SJCRH30 (cell line): ENCODE results near the gene CCDC127. TPM values are rescaled to one million over a fixed set of nuclear protein-coding genes. Genes with fewer than 3 reads are reported as not detected.

ENCODE experiments used
- DNase-seq, 2 experiments: peaks; one replicate each; pipeline ENCODE4 v3.0.0-alpha.2; 2015 to 2020
- H3K27ac ChIP-seq: fragments of 250-450 bp; sonication (Bioruptor Pico); 2 replicates; pipeline ENCODE4 v1.5.1; 2020; ENCODE audit warnings: mild to moderate bottlenecking, moderate library complexity
- H3K27me3 ChIP-seq: fragments of 250-450 bp; sonication (Bioruptor Pico); 2 replicates; pipeline ENCODE4 v1.5.1; 2020; ENCODE audit warnings: mild to moderate bottlenecking, moderate library complexity
- H3K36me3 ChIP-seq: fragments of 250-450 bp; sonication (Bioruptor Pico); 2 replicates; pipeline ENCODE4 v1.5.1; 2020; ENCODE audit warnings: mild to moderate bottlenecking, moderate library complexity
- H3K4me1 ChIP-seq: fragments of 250-450 bp; sonication (Bioruptor Pico); 2 replicates; pipeline ENCODE4 v1.5.1; 2020; ENCODE audit warnings: mild to moderate bottlenecking, moderate library complexity
- H3K4me3 ChIP-seq: fragments of 250-450 bp; sonication (Bioruptor Pico); 2 replicates; pipeline ENCODE4 v1.5.1; 2020; ENCODE audit warnings: mild to moderate bottlenecking, moderate library complexity
- H3K9me3 ChIP-seq: fragments of 250-450 bp; sonication (Bioruptor Pico); replicated peaks from 2 replicates; pipeline ENCODE4 v1.5.1; 2020; ENCODE audit warnings: mild to moderate bottlenecking, moderate library complexity
- total RNA-seq: library from RNA; depleted of rRNA; stranded (reverse); fragments of >200 nt; shearing (Covaris generic); gene quantifications from 2 replicates; pipeline ENCODE4 v1.2.3, GENCODE V29; 2014

The CCDC127 gene
- total RNA-seq, 1 experiment from 2014 or later, result 2.5 TPM

DNA sequence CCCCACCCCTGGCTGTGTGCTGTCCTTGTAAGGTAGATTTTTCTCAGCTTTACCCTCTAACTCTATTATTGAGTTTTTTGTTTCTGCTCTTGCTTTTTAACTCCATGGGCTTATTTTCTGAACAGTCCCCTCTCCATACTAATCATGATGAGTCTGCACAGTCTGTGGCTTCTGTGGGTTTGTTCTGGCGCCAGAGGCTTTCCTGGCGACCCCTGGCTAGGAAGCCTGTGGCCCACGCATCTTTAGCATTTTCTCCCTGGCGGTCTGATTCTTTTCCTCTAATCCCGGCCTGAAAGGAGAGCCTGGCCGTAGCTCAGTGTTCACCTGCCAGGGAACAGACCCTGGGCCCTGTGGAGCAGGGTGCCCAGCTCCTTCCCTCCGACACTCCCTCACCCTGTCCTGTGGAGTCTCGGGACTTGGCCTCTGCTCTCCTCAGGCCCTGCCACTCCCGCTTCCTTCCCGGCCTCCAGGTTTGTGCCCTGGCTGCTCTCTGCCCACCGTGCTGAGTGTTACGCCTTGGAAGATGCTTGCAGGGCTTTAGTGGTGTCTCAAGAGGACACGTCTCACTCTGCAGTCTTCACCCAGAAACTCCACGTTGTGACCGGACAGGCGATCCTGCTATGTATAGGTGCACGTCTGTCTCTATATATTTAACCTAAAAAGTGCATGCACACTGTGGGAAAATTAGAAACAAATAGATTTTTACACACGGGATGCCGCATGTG is 58.3 kb downstream of the CCDC127 start:
- Histone ChIP-seq H3K27ac (peak overlapping the region; percentile 73), H3K4me3 (peak overlapping the region; percentile 27), H3K9me3 (no peaks in the 10 kb centered on the region), H3K27me3 (no peaks in the 10 kb centered on the region), H3K36me3 (no peaks in the 10 kb centered on the region), H3K4me1 (peaks cover 50% of the 10 kb centered on the region)
- DNase-seq, result peak; percentile 58 to 67

DNA sequence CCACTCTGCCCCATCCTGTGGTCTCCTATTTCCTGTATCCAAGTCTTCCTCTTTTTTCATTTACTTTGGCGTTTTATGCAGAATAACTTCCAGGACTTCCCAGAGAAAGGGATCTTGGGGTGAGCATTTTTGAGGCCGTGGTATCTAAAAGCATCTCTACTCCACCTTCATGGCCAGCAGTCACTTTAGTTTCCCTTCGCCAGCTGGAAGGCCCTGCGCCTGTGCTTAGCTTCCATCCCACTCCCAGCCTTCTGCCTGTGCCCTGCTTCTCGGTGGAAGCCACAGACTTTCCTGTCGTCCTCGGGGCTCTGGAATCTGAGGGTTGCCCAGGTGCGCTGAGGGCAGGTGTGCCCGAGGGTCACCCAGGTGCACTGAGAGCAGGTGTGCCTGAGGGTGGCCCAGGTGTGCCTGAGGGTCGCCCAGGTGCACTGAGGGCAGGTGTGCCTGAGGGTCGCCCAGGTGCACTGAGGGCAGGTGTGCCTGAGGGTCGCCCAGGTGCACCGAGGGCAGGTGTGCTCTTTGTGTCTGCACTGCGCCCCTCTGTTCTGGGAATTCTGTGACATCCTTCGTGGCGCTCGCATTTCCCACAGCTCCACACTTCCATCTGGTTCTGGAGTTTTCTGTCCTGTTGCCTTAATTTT is 59.0 kb downstream of the CCDC127 start:
- no peak for DNase-seq
- no peaks in the 10 kb centered on the region for H3K9me3 ChIP-seq
- H3K27ac ChIP-seq, result peak overlapping the region; percentile 73
- H3K27me3 ChIP-seq, result no peaks in the 10 kb centered on the region
- H3K4me3 ChIP-seq, result no peak overlapping the region
- no peaks in the 10 kb centered on the region for H3K36me3 ChIP-seq
- peaks cover 54% of the 10 kb centered on the region for H3K4me1 ChIP-seq

DNA sequence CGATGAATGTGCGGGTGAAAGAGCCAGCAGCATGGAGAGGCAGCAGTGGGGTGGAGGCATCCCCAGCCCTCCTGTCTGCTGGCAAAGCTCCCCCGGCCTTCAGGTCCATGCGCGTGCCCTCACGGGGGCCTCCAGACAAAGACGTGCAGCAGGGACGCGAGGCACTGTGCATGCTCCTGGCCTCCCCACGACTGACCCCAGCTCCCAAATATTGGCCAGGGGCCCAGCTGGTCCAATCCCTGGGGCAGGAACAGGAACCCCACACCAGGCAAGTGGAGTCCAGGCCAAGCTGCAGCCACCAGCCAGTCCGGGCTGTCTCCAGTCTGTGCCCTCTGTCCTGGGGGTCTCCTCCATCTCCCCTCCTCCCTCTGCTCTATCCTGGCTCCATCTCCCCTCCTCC is 60.2 kb downstream of the CCDC127 start:
- Histone ChIP-seq H3K36me3 (no peaks in the 10 kb centered on the region), H3K27ac (no peak overlapping the region), H3K27me3 (no peaks in the 10 kb centered on the region), H3K4me3 (no peak overlapping the region), H3K4me1 (peaks cover 54% of the 10 kb centered on the region), H3K9me3 (no peaks in the 10 kb centered on the region)
- no peak for DNase-seq

DNA sequence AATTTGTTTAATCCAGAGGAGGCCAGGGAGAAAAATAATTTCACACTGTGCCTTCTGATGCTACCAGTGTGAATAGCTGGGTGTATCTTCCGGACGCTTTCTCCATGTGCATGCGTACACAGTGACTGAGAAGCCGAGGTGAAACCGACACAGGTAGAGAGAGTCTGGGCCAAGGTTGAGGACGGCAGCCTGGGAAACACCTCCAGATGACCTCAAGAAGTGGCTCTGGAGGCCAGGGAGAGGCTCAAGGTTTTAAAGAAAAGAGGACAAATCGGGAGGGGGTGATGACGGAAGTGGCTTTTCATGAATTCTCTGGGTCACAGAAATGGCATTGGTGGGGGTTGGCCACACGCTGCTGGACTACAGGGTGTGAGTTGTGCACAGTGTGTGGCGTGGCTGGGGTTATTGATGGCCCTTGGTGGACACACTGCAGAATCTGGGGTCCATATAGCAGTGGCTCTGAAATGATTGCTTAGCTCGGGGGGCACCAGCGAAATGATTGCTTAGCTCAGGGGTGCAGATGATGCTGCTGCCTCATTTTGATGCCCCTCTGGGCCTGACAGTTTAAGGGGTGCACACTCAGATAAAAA is 60.7 kb downstream of the CCDC127 start:
- DNase-seq, result no peak
- H3K9me3 ChIP-seq, result no peaks in the 10 kb centered on the region
- no peaks in the 10 kb centered on the region for H3K36me3 ChIP-seq

DNA sequence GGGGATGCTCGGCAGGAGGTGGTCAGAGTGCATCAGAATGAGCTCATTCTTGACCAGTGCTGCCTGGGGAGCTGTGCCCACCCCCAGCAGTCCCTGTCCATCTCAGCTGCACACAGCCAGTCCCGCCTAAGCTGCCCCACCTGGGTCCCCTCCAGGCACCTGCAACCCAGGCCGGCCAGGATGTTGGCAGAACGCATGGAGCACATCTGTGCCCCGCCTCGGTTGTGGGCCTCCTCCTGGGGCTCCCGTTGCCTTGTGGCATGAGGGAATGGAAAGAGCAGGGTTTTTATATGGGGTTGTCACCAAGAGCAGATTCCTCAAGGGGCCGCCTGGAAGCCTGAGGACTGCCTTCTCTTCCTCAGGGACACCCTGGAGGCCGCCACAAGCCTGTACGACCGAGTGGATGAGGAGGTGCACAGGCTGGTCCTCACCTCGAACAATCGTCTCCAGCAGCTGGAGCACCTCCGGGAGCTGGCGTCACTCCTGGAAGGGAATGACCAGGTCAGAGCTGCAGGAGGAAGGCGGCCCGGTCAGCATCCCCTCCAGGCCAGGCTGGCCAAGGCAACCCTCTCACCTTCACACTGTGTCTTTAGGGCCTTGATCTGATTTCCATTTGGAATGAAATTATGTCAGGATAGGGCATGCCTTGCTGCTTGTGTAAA is 61.4 kb downstream of the CCDC127 start:
- H3K4me3 ChIP-seq, result no peak overlapping the region
- no peak overlapping the region for H3K27ac ChIP-seq
- no peaks in the 10 kb centered on the region for H3K27me3 ChIP-seq
- no peak for DNase-seq
- no peaks in the 10 kb centered on the region for H3K36me3 ChIP-seq
- H3K9me3 ChIP-seq, result no peaks in the 10 kb centered on the region
- H3K4me1 ChIP-seq, result peaks cover 44% of the 10 kb centered on the region

More for the DNA sequence above, 60.7 kb downstream of the CCDC127 start:
- Histone ChIP-seq H3K27me3 (no peaks in the 10 kb centered on the region), H3K4me1 (peaks cover 51% of the 10 kb centered on the region), H3K4me3 (no peak overlapping the region), H3K27ac (no peak overlapping the region)

DNA sequence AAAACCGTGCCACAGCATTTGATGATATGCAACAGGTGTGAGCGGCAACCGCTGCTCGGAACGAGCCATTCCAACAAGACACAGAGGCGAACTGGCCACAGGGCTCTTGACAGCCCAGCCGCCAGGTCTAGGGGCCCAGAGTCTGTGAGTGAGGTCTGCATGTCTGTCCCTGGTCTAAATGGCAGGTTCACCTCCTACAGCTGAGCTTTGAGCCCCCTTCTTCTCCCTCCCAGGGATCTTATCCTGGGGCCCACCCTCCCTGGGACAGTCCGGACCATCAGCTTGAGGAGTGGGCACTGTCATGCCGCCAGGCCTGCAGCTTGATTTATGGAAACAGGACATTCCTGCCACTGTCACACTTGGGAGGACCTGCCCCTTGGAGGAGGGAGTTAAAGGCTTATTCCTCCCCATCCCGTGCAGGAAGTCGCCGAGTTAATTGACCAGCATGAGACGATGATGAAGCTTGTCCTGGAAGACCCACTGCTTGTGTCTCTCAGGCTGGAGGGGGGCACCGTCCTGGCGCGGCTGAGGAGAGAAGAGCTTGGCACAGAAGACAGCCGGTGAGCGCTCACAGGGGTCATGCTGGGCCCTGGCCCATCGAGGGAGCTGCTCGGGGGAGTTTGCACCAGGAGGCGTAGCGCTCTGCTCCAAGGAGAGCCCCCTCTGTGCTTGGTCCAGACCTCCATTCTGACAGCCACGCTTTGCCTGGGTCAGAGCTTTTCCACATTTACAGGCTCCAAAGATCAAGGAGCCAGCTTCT is 62.1 kb downstream of the CCDC127 start:
- H3K9me3 ChIP-seq, result no peaks in the 10 kb centered on the region
- DNase-seq, result peak; percentile 57 to 67
- no peaks in the 10 kb centered on the region for H3K27me3 ChIP-seq
- peaks cover 39% of the 10 kb centered on the region for H3K4me1 ChIP-seq
- H3K4me3 ChIP-seq, result peak overlapping the region; percentile 41
- no peaks in the 10 kb centered on the region for H3K36me3 ChIP-seq
- H3K27ac ChIP-seq, result peak overlapping the region; percentile 87

DNA sequence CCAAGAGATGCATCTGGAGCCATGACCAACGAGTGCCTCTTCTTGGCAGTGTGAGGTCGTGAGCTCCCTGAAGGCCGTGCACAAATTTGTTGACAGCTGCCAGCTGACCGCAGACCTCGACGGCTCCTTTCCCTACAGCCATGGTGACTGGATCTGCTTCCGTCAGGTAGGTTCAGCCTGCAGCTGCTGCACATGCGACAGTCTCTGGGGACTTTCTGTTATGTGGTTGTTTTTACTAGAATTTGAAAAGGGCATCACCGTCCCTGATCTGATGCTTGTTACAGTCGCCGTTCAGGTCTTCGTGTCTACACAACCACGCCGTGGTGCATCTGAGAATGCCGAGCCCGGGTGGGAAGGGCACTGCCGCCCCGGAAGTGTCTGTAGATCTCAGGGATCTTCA is 63.1 kb downstream of the CCDC127 start:
- no peaks in the 10 kb centered on the region for H3K27me3 ChIP-seq
- no peaks in the 10 kb centered on the region for H3K9me3 ChIP-seq
- H3K4me1 ChIP-seq, result peaks cover 34% of the 10 kb centered on the region
- peak overlapping the region; percentile 41 for H3K4me3 ChIP-seq
- peak overlapping the region; percentile 87 for H3K27ac ChIP-seq
- no peaks in the 10 kb centered on the region for H3K36me3 ChIP-seq
- DNase-seq, result peak; percentile 87 to 89

DNA sequence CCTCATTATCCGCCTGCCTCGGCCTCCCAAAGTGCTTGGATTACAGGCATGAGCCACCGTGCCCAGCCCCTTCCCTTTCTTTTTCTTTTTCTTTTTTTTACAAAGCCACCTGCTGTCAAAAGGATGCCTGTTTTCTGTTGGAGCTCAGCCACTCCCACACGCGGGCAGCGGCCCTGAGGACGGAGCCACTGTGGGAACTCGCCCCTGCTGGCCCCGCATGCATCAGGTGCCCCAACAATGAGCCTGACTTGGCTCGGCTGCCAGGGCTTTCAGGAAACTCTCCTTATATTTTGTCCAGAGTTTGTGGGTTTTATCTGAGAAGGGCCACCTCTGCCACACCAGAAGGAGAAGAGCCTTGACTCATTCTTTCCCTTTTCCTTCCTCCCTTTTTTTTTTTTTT is 63.7 kb downstream of the CCDC127 start:
- no peak overlapping the region for H3K4me3 ChIP-seq
- peak overlapping the region; percentile 87 for H3K27ac ChIP-seq
- H3K9me3 ChIP-seq, result no peaks in the 10 kb centered on the region
- H3K36me3 ChIP-seq, result no peaks in the 10 kb centered on the region
- peak; percentile 30 to 51 for DNase-seq
- H3K4me1 ChIP-seq, result peaks cover 29% of the 10 kb centered on the region
- no peaks in the 10 kb centered on the region for H3K27me3 ChIP-seq

DNA sequence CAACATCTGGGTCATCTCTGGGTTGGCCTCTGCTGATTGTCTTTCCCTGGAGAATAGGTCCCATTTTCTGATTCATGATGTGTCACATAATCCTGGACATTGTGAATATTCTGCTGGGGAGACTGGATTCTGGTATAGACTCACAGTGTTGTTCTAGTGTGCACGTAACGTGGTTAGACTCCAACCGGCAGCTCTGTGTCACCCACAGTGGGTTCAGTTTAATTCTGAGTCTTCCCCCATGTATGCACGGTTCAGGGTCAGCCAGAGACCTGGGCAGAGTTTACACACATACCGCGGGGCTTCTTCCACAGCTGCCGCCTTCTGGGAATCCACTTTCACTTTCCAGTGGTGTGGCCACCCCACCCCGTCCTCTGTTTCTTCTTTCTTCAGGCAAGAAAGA is 64.7 kb downstream of the CCDC127 start:
- H3K4me1 ChIP-seq, result peaks cover 22% of the 10 kb centered on the region
- H3K9me3 ChIP-seq, result no peaks in the 10 kb centered on the region
- H3K36me3 ChIP-seq, result no peaks in the 10 kb centered on the region
- no peak overlapping the region for H3K27ac ChIP-seq
- no peaks in the 10 kb centered on the region for H3K27me3 ChIP-seq
- no peak overlapping the region for H3K4me3 ChIP-seq
- DNase-seq, result no peak

DNA sequence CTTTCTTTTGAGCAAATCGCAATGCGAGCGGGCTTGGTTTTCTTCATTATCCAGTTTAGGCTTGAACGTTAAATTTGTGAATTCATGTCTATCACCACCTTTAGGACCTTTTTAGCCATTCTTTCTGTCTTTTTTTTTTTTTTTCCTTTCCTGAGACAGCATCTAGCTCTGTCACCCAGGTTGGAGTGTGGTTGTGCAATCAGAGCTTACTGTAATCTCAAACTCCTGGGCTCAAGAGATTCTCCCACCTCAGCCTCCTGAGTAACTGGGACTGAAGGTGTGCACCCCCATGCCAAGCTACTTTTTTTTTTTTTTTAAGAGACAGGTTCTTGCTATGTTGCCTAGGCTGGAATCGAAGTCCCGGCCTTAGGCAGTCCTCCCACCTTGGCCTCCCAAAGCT is 65.9 kb downstream of the CCDC127 start:
- H3K27me3 ChIP-seq, result no peaks in the 10 kb centered on the region
- H3K9me3 ChIP-seq, result no peaks in the 10 kb centered on the region
- no peak for DNase-seq
- H3K4me3 ChIP-seq, result no peak overlapping the region
- H3K36me3 ChIP-seq, result no peaks in the 10 kb centered on the region
- H3K27ac ChIP-seq, result no peak overlapping the region
- peaks cover 22% of the 10 kb centered on the region for H3K4me1 ChIP-seq

DNA sequence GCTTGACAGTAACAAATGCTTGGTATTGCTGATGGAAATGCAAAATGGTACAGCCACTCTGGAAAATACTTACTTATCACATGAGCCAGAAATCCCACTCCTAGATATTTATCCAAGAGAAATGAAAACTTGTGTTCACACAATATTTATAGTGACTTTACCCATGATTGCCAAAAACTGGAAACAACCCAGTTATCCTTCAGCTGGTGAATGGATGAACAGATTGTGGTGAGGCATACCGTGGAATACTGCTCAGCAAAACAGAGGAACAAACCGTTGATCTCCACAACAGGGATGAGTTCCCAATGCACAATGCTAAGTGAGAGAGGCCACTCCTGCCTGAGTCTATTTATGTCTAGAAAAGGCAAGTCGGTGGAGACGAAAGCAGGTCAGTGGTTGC is 67.2 kb downstream of the CCDC127 start:
- Histone ChIP-seq H3K4me3 (no peak overlapping the region), H3K4me1 (peaks cover 12% of the 10 kb centered on the region), H3K36me3 (no peaks in the 10 kb centered on the region), H3K27ac (no peak overlapping the region), H3K27me3 (no peaks in the 10 kb centered on the region), H3K9me3 (no peaks in the 10 kb centered on the region)
- no peak for DNase-seq

DNA sequence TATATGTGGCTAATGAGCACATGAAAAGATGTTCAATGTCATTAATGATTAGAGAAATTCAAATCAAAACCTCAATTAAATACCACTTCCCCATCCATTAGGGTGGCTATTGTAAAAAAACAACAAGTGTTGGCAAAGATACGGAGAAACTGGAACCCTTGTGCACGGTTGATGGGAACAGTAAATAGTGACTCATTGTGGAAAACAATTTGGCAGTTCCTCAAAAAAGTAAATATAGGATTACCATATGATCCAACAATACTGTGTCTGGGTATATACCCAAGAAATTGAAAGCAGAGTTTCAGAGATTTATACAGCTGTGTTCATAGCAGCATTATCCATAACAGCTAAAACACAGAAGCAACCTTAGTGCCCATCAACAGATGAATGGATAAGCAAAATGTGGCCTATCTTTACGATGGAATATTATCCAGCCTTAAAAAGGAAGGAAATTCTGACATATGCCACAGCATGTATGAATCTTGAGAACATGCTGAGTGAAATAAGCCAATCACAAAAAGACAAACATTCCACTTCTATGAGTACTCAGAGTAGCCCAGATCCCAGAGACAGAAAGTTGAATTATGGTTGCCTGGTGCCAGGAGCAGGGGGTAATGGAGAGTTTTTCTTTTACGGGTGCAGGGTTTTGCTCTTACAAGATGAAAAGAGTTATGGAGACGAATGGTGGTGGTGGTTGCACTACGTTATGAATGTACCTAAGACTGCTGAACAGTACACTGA is 68.0 kb downstream of the CCDC127 start:
- no peaks in the 10 kb centered on the region for H3K9me3 ChIP-seq
- DNase-seq, result no peak
- peaks cover 5% of the 10 kb centered on the region; the same call in 1 of the 2 replicates for H3K4me1 ChIP-seq
- no peaks in the 10 kb centered on the region for H3K27me3 ChIP-seq
- H3K27ac ChIP-seq, result no peak overlapping the region
- H3K4me3 ChIP-seq, result no peak overlapping the region
- H3K36me3 ChIP-seq, result no peaks in the 10 kb centered on the region

DNA sequence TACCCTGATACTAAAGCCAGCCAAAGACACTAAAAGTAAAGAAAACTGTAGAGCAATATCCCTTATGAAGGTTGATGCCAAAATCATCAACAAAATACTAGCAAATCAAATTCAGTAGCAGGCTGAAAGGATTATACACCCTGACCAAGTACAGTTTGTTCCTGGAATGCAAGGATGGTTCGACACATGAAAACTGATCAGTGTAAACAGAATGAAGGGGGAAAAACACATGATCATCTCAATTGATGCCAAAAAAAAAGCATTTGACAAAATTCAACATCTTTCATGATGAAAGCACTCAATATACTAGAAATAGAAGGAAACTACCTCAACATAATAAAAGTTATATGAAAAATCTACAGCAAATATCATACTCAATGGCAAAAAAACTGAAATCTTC is 70.2 kb downstream of the CCDC127 start:
- H3K27ac ChIP-seq, result no peak overlapping the region
- H3K4me3 ChIP-seq, result no peak overlapping the region
- no peaks in the 10 kb centered on the region for H3K27me3 ChIP-seq
- no peaks in the 10 kb centered on the region for H3K4me1 ChIP-seq
- H3K36me3 ChIP-seq, result no peaks in the 10 kb centered on the region
- DNase-seq, result no peak
- H3K9me3 ChIP-seq, result no peaks in the 10 kb centered on the region
